Measurements from ENCODE around the gene NEGR1.

The NEGR1 gene

DNA sequence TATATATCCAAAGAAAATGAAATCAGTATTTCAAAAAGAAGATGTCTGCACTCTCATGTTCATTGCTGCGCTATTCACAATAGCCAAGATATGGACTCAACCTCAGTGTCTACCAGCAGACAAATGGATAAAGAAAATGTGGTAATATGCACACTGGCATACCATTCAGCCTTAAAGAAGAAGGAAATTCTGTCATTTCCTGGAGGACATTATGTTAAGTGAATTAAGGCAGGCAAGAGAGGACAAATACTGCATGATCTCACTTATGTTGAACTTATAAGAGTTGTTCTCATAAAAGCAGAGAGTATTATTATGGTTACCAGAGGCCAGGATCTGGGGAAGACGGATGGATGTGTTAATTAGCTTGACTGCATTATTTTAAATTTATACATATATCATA, 115.9 kb downstream of the NEGR1 start:
- TF ChIP-seq, protein P1, sequence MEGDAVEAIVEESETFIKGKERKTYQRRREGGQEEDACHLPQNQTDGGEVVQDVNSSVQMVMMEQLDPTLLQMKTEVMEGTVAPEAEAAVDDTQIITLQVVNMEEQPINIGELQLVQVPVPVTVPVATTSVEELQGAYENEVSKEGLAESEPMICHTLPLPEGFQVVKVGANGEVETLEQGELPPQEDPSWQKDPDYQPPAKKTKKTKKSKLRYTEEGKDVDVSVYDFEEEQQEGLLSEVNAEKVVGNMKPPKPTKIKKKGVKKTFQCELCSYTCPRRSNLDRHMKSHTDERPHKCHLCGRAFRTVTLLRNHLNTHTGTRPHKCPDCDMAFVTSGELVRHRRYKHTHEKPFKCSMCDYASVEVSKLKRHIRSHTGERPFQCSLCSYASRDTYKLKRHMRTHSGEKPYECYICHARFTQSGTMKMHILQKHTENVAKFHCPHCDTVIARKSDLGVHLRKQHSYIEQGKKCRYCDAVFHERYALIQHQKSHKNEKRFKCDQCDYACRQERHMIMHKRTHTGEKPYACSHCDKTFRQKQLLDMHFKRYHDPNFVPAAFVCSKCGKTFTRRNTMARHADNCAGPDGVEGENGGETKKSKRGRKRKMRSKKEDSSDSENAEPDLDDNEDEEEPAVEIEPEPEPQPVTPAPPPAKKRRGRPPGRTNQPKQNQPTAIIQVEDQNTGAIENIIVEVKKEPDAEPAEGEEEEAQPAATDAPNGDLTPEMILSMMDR (IDR thresholded peaks at IDR 0.05; ENCODE audit: extremely low read depth, insufficient read depth, missing control alignments): no peak
- in situ Hi-C loops (cut with MboI; ENCODE audit: low pct_unique_long_range_greater_than_20kb, low sequenced_read_pairs, unreplicated experiment): no loop called here
- no peak for DNase-seq (ENCODE audit: low spot score)

DNA sequence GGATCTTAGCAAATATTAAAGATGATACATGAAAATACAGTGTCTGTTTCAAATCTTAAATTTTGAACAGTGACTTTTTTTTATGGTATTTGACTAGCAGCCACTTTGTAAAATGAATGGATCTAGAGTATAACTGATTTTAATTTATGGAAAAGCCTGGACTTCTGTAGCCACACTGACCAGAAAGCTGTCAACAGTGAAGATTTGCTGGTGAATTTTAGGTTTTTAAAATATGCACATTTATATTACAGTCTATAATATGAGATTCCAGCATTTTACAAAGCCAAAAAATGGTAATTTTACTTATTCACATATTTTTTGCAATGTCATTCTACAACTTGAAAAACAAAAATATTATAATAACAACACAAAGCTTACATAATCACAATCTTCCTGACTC, 131.8 kb downstream of the NEGR1 start:
- in situ Hi-C loops (cut with MboI; ENCODE audit: low pct_unique_long_range_greater_than_20kb, low sequenced_read_pairs, unreplicated experiment): no loop called here
- TF ChIP-seq, protein P1 (IDR thresholded peaks at IDR 0.05; ENCODE audit: extremely low read depth, insufficient read depth, missing control alignments): no peak
- no peak for DNase-seq (ENCODE audit: low spot score)

DNA sequence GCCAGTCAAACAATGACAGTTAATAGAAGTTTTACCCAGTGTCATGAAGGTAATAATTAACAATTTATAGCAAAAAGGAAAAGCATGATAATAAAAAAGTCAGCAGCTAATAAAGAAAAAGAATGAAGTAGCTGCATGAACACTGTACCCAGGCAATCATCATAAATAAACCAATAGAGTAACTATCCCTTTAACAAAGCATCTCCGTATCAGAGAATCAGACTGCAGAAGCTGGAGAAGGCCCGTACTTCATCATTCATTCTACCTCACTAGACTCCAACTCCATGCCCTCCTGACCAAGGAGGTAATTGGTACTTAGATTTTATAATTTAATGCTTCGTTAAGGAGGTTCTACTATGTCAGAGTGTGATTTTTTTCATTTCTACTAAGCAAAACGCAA, 140.5 kb downstream of the NEGR1 start:
- TF ChIP-seq, protein P1 (IDR thresholded peaks at IDR 0.05; ENCODE audit: extremely low read depth, insufficient read depth, missing control alignments): no peak
- in situ Hi-C loops (cut with MboI; ENCODE audit: low pct_unique_long_range_greater_than_20kb, low sequenced_read_pairs, unreplicated experiment): no loop called here
- no peak for DNase-seq (ENCODE audit: low spot score)

DNA sequence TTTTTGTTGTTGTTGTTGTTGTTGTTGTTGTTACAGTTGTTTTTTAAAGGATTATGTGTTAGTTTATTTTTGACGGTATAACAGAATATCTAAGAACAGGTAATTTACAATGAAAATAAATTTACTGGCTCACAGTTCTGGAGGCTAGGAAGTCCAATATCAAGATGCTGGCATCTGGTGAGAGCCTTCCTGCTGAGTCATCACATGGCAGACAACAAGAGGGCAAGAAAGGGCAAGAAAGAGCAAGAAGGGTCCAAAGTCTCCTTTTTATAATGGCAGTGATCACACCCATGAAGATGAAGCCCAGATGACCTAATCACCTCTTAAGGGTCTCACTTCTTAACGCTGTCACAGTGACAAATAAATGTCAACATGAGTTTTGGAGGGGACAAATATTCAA, 142.1 kb downstream of the NEGR1 start:
- in situ Hi-C loops (cut with MboI; ENCODE audit: low pct_unique_long_range_greater_than_20kb, low sequenced_read_pairs, unreplicated experiment): no loop called here
- DNase-seq (ENCODE audit: low spot score): no peak
- TF ChIP-seq, protein P1 (IDR thresholded peaks at IDR 0.05; ENCODE audit: extremely low read depth, insufficient read depth, missing control alignments): no peak

DNA sequence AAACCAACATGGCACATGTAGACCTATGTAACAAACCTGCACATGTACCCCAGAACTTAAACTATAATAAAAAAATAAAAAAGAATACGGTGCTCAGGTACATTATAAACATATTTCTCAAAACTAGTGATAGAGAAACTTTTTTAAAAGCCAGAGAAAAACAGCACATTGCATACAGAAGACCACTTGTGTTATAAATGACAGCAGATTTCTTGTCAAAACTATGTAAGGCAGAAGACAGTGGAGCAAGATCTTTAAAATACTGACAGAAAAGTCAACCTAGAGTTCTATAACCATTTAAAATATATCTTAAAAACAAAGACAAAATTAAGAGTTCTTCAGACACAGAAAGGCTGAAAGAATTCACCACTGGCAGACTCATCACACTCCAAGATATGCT, 144.7 kb downstream of the NEGR1 start:
- TF ChIP-seq, protein P1 (IDR thresholded peaks at IDR 0.05; ENCODE audit: extremely low read depth, insufficient read depth, missing control alignments): no peak
- in situ Hi-C loops (cut with MboI; ENCODE audit: low pct_unique_long_range_greater_than_20kb, low sequenced_read_pairs, unreplicated experiment): no loop called here
- no peak for DNase-seq (ENCODE audit: low spot score)

DNA sequence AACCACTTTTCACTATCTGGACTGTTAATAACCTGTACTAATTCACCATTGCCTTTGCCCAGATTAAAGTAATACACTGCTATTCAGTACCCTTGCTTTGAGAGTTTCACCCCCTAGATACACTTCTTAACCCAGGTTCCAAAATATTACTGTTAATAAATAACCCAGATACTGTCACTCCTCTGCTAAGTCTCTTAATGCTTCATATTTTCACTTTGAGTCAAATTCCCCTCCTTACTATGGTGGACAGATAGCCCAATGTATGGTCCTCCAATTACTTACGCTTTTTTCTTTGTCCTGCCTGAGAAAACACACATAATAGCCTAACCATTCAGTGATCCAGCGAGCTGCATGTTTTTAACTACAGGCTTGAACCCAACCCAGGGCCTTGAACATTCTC, 152.5 kb downstream of the NEGR1 start:
- TF ChIP-seq, protein P1 (IDR thresholded peaks at IDR 0.05; ENCODE audit: extremely low read depth, insufficient read depth, missing control alignments): no peak
- in situ Hi-C loops (cut with MboI; ENCODE audit: low pct_unique_long_range_greater_than_20kb, low sequenced_read_pairs, unreplicated experiment): no loop called here
- DNase-seq (ENCODE audit: low spot score): no peak

Data from GM13977 (cell line).